HG03135 (cell line): ENCODE data around the gene CCDC191.
A peak's percentile ranks its signal among the peaks of the same experiment; 100 is the strongest.

Experiments used
- ATAC-seq: cut with Tn5 transposase; IDR thresholded peaks from one replicate; pipeline ENCODE4 v1.9.1; 2021; ENCODE audit warnings: mild to moderate bottlenecking, moderate library complexity; ENCODE audit not compliant: unreplicated experiment

CCDC191 gene, protein sequence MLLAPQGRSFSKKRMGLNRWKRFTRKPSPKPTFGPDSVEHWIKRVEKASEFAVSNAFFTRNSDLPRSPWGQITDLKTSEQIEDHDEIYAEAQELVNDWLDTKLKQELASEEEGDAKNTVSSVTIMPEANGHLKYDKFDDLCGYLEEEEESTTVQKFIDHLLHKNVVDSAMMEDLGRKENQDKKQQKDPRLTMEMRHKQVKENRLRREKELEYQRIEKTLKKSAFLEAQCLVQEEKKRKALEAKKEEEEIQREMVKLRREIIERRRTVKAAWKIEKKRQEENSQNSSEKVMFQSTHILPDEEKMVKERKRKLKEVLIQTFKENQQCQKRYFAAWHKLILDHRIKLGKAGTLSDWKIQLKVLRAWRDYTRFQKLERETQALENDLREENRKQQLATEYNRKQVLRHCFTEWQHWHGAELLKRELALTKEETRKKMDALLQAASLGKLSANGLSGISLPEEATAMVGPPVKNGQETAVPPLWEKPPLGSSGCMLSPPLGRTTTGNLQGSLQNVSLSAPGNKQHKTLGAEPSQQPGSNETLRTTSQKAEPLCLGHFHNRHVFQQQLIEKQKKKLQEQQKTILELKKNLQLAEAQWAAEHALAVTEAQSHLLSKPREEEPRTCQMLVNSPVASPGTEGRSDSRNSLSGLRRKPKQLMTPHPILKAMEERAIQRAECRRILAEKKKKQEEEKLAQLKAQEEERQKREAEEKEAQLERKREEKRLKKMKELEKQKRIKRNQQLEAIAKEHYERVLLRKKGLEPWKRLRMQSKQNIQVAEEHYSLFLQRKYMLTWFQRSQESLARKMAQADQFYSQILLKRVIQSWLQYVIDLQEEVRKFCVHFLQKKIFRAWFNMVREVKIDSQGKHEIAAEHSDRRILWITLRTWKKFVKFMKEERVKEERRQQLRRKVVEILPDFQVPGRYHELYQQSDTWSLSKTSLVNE

DNA sequence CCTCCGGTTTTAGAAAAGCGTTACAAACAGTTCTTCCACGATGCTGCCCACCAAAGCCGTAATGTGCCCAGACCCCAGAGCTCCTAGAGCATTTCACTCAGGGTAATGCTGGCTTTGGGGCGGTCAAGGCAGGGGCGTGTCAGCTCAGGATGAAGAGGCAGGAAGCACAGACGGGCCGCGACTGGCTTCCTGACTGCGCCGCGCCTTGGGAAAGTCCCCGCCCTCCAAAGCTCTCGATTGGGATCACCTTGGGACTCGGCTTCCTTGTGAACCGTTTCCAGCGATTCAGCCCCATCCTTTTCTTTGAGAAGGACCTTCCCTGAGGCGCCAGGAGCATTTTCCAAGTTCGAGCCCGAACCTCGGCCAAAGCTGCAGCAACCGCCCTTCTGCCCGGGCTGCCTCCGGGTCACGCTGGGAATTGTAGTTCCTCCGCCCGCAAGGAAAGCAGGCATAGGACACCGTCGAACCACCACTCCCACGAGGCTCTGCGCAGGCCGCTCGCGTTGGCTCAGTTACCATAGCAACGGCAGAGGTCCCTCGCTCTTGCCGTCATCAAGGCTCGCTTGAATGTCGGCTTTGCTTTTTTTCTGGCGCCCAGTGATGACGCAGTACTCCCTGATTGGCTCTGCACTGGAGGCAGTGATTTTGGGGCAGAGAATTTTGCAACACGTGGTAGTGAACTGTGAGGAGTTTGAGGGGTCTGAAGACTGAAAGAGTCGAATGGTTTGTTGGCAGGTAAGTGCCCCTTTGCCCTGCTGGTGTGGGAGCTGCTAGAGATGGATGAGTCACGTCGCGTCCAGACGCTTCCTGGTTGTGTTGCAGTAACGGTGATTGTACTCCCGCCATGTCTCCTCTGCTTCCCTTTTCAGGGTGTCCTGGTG, at the start of gene CCDC191, which contains the start of gene QTRT2:
CCDC191 (minus strand) TSS at position 397 of the 881 bp plus-strand sequence; CDS start at position 337, 60 bp downstream.
QTRT2 (plus strand) TSS at position 608 of the 881 bp plus-strand sequence. CDS start 8,521 bp downstream, outside the sequence.
- peak; percentile 98 for ATAC-seq

DNA sequence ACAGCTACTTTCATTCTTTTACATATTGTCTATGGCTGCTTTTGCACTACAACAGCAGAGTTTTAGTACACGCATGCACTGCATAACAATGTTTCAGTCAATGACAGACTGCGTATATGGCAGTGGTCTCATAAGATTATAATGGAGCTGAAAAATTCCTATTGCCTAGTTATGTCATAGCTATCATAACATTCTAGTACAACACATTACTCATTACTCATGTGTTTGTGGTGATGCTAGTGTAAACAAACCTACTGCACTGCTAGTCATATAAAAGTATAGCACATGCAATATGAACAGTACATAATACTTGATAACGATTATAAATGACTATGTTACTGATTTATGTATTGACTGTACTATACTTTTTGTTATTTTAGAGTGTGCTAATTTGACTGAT, 48.1 kb upstream of the CCDC191 start:
- ATAC-seq: no peak

DNA sequence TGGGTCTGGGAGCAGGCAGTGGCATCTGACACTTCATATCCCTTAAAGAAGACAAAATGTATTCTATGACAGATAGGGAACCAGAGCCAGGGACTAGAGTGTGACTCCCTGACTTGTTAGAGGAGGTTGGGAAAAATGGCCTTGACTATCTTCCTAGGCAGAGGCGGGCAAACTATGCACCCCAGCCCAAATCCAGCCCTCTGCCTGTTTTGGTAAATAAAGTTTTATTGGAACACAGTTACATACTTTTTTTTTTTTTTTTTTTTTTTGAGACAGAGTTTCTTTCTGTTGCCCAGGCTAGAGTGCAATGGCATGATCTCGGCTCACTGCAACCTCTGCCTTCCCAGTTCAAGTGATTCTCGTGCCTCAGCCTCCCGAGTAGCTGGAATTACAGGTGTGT, 47.5 kb upstream of the CCDC191 start:
- no peak for ATAC-seq

DNA sequence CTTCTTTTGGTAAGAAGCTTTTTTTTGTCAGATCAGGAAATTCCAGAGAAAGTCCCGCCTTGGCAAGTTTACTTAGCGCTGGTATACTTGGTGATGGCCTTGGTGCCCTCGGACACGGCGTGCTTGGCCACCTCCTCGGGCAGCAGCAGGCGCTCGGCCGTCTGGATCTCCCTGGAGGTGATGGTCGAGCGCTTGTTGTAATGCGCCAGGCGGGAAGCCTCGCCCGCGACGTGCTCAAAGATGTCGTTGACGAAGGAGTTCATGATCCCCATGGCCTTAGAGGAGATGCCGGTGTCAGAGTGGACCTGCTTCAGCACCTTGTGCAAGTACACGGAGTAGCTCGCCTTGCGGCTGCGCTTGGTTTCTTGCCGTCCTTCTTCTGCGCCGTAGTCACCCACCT, 46.9 kb upstream of the CCDC191 start:
- no peak for ATAC-seq

DNA sequence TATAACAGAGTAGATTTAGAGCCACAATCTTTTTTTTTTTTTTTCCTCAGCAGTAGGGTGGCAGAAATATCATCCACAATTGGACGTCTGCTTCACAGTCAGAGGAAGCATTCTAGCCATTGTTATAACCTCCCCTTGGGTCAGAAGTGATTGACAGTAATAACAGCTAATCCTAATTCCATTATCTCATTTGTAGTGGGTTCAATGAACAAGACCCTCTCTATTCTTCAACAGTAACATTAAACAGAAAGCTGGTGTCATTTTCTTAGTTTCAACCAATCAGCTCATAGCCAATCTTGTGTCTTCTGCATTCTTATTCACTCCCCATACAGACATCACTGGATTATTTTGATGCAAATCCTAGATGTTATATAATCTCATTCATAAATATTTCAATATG, 44.8 kb upstream of the CCDC191 start:
- ATAC-seq: no peak

DNA sequence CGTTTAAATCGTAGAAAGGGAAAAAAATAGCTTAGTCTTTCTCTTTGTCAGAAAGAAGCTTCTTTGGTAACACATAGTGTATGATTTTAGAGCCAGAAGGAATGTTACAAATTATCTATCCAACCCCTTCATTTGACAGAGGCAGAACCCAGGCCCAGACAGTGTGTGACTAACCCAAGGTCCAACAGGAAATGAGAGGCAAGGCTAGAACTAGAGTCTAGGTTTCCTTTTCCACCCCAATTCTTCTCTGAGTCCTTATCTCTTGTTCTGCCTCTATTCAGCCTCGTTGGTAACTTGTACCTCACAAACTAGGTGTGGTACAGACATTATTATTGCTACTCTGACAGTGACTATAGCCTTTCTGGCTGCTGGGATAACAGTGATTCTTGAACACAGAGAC, 39.5 kb upstream of the CCDC191 start:
- ATAC-seq: no peak

DNA sequence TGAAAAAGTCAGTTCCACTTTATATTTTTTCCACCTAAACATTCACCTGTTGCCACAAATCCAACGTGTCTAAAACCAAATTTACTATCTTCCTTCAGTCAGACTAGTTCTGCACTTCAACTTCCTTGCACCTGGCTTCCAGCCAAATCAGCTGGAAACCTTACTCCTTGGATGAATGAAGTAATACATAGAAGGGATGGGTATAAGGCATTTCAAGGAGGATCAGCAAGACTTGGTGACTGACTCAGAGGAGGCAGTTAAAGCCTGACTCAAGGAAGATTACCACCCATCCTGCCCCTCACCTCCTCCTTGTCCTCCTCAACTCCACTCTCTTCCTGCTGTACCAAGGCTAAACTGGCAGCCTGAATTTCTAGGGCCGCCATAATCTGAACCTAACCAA, 37.3 kb upstream of the CCDC191 start:
- no peak for ATAC-seq

DNA sequence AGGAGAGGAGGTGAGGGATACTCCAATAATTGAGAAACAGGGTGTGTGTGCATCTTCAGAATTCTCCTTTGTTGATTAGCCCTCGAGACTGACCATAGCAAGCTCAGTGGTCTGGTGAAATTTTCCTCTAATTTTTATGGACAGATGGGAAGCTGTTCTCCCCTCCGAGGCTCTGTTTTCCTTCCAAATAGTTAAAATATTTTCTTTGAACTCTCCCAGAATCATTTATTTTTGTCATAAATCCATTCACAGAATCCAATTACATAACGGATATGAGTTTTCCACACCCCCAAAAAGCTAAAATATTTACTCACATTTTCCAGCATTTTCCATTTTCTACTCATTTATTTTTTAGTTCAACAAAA, 36.7 kb upstream of the CCDC191 start:
- ATAC-seq: no peak

DNA sequence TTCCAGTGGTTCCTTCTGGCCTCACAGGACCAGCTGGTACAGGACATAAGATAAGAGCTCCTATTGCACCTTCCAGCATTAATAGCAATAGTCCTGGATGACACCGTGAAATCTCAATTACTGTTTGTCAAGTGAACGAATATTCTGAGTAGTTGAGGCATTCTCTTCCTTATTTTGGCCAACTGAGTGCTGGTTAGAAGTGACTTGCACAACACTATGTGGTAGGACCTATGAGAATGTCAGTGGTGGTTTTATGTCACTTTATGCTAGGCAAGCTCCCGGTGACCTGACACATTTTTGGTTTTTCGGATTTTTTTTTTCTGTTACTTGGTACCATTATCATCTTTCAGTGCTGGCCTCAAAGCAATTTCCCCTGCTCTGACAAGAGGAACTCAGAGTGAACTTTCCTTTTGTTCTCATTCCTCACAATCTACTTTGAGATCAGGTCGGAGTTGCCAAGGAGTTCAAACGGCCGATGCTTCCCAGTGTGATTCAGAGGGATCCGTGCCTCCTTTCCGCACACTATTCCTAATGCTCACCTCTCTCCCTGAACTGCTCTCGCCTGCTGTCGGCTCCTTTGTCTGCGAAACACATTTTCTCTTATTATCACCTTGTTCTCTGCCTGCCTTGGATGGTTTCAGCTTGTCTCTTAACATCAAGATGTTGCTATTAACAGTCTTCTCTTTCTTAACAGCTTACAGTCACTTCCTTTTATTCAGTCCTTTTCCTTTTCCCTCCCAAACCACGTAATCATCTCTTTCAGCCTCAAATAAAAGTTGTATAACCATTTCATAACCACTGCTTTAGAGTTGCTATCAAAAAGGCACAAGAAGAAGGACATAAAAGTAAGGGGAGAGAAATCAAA, 36.1 kb upstream of the CCDC191 start:
- no peak for ATAC-seq

DNA sequence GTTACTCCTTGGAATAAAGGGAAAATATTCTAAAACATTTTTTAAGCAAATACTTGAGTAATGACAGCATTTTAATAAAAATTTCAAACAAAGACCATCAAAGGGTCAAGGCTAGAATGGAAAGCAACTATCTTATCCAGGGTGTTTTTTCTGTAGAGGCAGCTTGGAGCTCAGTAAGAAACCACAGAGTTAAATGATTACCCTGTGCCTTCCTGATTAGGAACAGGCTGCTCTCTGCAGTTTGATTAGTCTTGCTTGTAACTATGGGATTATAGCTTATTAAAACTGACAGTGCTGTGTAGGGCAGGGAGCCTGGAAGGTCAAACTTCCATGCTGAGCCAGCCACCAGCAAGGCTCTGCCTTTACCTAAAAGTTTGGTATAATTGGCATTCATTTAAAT, 33.3 kb upstream of the CCDC191 start:
- no peak for ATAC-seq

DNA sequence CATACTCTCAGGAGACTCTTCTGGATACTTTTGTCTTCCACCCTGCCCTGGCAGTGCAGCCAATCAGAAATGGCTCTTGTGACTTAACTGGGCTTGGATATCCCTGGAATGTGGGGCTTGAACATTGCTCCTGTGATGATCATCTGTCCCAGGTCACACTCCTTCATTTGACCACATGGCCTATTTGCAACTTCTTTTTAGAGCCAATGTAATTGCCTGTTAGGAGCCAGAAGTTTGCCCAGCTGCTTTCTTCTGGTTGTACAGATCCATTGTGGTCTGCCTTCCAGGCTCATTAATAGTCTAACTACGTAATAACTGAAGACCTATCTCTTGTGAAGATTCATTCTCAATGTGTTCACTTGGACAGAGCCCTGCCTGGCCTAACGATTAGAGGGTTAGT, 30.0 kb upstream of the CCDC191 start:
- ATAC-seq: no peak

DNA sequence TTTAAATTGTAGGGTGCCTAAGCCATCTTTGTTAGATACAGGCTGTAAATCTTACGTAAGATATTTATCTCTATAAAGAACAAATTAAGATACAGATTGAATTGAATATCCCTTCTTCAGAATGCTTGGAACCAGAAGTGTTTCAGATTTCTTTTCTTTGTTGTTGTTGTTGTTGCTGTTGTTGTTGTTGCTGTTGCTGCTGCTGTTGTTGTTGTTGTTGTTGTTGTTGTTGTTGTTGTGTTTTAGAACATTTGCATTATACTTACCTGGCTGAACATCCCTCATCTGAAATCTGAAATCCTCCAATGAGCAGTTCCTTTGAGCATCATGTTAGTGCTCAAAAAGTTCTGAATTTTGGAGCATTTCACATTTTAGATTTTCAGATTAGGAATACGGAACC, 26.8 kb upstream of the CCDC191 start:
- ATAC-seq: no peak

DNA sequence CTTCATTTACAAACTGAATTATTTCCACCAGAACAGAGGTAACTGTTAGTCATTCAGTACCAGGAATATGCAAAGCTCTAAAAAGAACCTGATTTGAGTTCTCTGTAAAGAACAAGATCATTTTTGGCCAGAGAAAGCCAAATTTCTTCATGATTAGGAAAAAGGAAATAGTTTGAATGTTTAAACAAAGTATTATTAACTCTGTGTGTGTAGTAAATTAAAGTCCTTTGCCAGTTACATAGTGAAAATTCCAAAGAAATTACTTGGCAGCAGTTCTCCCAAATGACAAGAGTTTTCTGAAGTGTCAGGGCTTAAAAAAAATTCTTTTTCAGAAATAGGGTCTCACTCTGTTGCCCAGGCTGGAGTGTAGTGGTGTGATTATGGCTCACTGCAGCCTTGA, 24.7 kb upstream of the CCDC191 start:
- no peak for ATAC-seq

DNA sequence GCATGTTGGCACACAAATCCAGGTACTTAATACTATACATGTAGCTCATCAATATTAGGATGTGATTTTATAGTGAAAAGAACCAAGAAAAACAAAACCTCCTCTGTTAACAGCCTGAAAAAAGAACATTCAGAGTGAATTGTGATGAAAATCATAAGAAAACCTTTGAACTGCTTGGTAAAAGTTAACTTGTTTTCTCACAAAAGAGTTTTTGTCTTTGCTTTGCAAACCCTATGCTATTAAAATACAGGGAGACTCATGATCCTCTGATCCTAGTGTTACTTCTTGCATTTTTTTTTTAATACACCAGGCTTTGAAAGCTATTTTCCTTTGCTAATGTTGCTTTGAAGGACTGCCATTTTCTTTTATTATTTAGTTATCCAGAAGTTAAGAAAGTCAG, 23.9 kb upstream of the CCDC191 start:
- no peak for ATAC-seq

DNA sequence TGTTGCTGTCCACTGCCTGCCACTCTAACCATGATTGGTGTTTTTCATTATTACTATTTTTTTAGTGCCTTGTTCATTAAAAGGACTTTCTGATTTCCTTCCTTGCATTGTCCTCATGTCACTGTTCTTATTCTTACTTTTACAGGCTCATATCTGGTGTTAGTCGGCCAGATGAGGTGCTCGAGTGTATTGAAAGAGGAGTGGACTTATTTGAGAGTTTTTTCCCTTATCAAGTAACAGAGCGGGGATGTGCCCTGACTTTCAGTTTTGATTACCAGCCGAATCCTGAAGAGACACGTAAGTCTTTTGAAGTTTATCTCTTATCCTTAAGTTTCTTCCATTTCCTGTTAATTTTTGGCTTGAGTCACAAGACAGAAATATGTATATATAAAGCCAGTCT, 23.4 kb upstream of the CCDC191 start:
- ATAC-seq: no peak

DNA sequence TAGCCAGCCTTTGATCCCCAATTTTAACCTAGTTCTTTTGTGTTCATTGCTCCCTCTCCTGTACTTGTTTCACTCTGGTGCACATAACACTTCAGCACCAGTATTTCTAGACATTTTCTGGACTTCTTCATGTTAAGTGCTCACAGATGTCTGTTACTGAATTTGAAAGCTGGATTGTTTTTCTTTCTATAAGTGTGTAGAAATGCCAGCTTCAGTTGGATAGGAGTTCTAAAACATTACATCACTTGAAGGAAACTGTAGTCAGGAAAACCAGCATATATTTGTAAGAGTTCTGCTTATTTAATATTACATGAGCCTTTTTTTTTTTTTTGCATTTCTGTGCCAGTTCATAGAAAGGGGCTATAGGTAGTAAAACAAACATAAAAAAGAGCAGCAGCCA, 21.8 kb upstream of the CCDC191 start:
- no peak for ATAC-seq

DNA sequence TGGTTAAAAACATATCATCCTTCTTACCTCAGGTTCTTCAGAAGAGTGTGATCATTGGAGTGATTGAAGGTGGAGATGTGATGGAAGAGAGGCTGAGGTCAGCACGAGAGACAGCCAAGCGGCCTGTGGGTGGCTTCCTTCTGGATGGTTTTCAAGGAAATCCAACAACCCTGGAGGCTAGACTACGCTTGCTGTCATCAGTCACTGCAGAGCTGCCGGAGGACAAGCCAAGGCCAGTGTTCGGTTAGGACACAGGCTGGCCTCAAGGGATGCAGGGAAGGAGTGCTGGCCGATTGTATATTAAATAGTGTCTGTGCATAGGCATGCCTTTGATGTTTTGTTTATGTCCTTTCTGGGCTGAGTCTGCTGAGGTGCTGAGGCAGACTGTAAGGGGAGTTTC, 20.4 kb upstream of the CCDC191 start:
- ATAC-seq: no peak

DNA sequence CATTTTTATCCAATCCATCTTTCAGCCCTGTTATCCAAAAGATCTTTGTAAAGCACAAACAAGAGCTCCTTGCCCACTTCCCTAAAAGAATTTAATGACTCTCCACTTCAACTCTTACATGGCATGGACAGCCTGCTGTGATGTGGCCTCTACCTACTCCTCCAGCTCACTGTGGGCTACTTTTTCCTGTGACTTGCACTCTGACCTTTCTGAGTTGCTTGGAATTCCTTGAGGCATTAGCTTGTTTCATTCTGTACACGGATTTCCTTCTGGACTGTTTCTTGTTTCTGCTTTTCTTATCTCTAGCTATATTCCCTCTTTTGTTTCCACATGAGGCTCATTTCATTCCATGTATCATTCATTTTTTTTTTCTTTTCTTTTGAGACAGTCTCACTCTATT, 15.5 kb upstream of the CCDC191 start:
- no peak for ATAC-seq

DNA sequence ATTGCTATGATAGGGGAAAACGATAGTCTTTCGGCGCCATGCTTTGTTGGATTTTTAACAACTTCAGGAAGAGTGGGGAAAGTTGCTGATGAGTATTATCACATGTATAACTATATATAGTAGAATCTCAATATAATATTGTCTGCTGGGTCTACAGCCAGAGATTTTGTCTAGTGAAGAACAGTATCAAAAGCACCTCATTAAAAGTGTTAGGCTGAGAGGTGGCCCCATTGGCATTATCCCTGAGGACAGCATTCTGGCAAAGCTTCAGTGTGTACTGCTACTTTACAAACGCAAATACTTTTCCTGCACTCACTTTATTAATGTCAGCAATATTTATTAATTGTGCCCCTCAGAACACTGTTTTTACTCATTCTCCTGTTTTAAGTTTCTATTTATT, 12.0 kb upstream of the CCDC191 start:
- no peak for ATAC-seq

DNA sequence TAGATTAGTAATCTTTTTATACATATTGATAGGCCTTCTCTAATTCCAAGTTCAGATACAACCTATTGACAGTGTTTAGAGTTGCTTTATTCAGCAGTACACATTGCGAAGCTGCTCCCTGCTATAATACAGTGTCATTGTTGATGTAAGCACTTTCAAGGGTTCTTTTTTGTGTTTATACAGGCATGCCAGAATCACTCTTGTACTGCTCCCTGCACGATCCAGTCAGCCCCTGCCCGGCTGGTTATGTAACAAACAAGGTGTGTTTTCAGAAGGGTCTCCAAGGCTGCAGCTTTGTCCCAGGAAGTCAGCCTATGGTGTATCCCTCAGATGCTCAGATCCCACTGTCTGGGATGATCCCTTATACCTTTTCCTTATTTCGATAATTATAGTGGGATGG, 11.5 kb upstream of the CCDC191 start:
- ATAC-seq: no peak
